T-cell (primary cell): Measurements from ENCODE around the gene ZNF700. TPM values are rescaled to one million over a fixed set of nuclear protein-coding genes. Genes with fewer than 3 reads are reported as not detected.
A peak's percentile ranks its signal among the peaks of the same experiment; 100 is the strongest.
"Not testable (repeated sequence)": the region's sequence is repeated elsewhere in the genome, so short reads cannot be mapped to it uniquely, and the experiment has no call there.

ENCODE experiments used
- ATAC-seq, 4 experiments: fragments of 200-7000 bp in 3 of 4; fragments of 150-1000 bp in 1 of 4; cut with Tn5 transposase; replicated peaks in 1 of 4; 1 replicate in 3 of 4; 2 replicates in 1 of 4; pipeline ENCODE4 v1.10.0; 2021; ENCODE audit warnings: moderate library complexity in 3 of 4, mild to moderate bottlenecking in 2 of 4, moderate number of reproducible peaks in 1 of 4
- CTCF ChIA-PET, 2 donors: fragments of 300-600 bp; sonication (Branson Sonifier 250); formaldehyde crosslinking; loops; one replicate each; lab custom pipeline; 2022; ENCODE audit warnings: antibody characterized with exemption in 2 of 2; lab: Charles Lee
- POLR2A ChIA-PET, 2 donors: fragments of 300-600 bp; sonication (Branson Sonifier 250); formaldehyde crosslinking; loops; one replicate each; lab custom pipeline; 2022; ENCODE audit warnings: antibody characterized with exemption in 2 of 2; lab: Charles Lee
- DNase-seq, 35 experiments: peaks; one replicate each; pipeline versions ENCODE4 v3.0.0 to v3.0.0-alpha.2; 2013 to 2023
- H3K27ac ChIP-seq: one replicate; pipeline ENCODE4 v1.5.1; 2013; ENCODE audit warnings: low read length
- H3K27me3 ChIP-seq, 2 experiments: replicated peaks in 1 of 2; 1 replicate in 1 of 2; 2 replicates in 1 of 2; pipeline versions ENCODE4 v1.6.1 to v1.7.0; 2013; ENCODE audit warnings: low read length in 1 of 2, mixed read lengths in 1 of 2; ENCODE audit not compliant: control insufficient read depth in 2 of 2, insufficient read depth in 2 of 2; ENCODE audit errors: extremely low read depth in 1 of 2
- H3K36me3 ChIP-seq, 2 donors: 1 replicate in 1 of 2; 2 replicates in 1 of 2; pipeline versions ENCODE4 v1.6.1 to v1.7.0; 2013; ENCODE audit warnings: low read length in 1 of 2; ENCODE audit not compliant: control insufficient read depth in 2 of 2, insufficient read depth in 1 of 2; ENCODE audit errors: extremely low read depth in 1 of 2
- H3K4me1 ChIP-seq, 2 experiments: 1 replicate in 1 of 2; 2 replicates in 1 of 2; pipeline versions ENCODE4 v1.6.1 to v1.7.0; 2013; ENCODE audit warnings: low read length in 2 of 2, mixed read lengths in 1 of 2; ENCODE audit not compliant: insufficient read depth in 2 of 2, control insufficient read depth in 1 of 2; ENCODE audit errors: extremely low read depth in 1 of 2
- H3K4me3 ChIP-seq, 2 donors: 1 replicate in 1 of 2; 2 replicates in 1 of 2; pipeline versions ENCODE4 v1.5.1 to v1.7.0; 2013; ENCODE audit warnings: mild to moderate bottlenecking in 2 of 2, low read length in 1 of 2, moderate library complexity in 1 of 2; ENCODE audit not compliant: control insufficient read depth in 1 of 2; ENCODE audit errors: extremely low read depth in 1 of 2
- H3K9me3 ChIP-seq: 2 replicates; pipeline ENCODE4 v1.7.0; 2013
- H3K27ac Mint-ChIP-seq, 2 donors: one replicate each; pipeline ENCODE4 v1.8.0; 2020 to 2021; ENCODE audit warnings: mild to moderate bottlenecking in 2 of 2, mixed read lengths in 2 of 2
- H3K27me3 Mint-ChIP-seq, 2 donors: one replicate each; pipeline ENCODE4 v1.8.0; 2021 to 2022; ENCODE audit warnings: mixed read lengths in 2 of 2
- H3K36me3 Mint-ChIP-seq: one replicate; pipeline ENCODE4 v1.8.0; 2021; ENCODE audit warnings: mixed read lengths
- H3K4me1 Mint-ChIP-seq, 3 donors: one replicate each; pipeline ENCODE4 v1.8.0; 2020 to 2022; ENCODE audit warnings: mixed read lengths in 3 of 3, mild to moderate bottlenecking in 1 of 3
- H3K4me3 Mint-ChIP-seq, 3 donors: one replicate each; pipeline ENCODE4 v1.8.0; 2020 to 2022; ENCODE audit warnings: mild to moderate bottlenecking in 3 of 3, mixed read lengths in 3 of 3, moderate library complexity in 3 of 3
- H3K9me3 Mint-ChIP-seq, 3 donors: one replicate each; pipeline ENCODE4 v1.8.0; 2020 to 2022; ENCODE audit warnings: mixed read lengths in 3 of 3
- WGBS: methylation state at CpG from one replicate; pipeline ENCODE4 v1.1.5; 2013; ENCODE audit warnings: missing lambda C conversion rate; ENCODE audit not compliant: insufficient coverage; 5-methylcytosine and 5-hydroxymethylcytosine counted together
- total RNA-seq, 35 experiments: library from RNA in 6 of 35; stranded (reverse) in 6 of 35; fragments of 120-200 nt in 1 of 35; gene quantifications; one replicate each; pipeline versions ENCODE4 v1.2.1 to v1.2.4 and lab custom pipeline; 2013 to 2026

ZNF700 gene
- total RNA-seq (10 to 100 TPM; 17.2 to 19.7 (median 18.4) TPM), total RNA-seq (lab: John Stamatoyannopoulos, UW) (8.3 to 44.6 (median 18.7) reads per million in 29 experiments)
- 24.7 TPM for total RNA-seq (2013)

DNA sequence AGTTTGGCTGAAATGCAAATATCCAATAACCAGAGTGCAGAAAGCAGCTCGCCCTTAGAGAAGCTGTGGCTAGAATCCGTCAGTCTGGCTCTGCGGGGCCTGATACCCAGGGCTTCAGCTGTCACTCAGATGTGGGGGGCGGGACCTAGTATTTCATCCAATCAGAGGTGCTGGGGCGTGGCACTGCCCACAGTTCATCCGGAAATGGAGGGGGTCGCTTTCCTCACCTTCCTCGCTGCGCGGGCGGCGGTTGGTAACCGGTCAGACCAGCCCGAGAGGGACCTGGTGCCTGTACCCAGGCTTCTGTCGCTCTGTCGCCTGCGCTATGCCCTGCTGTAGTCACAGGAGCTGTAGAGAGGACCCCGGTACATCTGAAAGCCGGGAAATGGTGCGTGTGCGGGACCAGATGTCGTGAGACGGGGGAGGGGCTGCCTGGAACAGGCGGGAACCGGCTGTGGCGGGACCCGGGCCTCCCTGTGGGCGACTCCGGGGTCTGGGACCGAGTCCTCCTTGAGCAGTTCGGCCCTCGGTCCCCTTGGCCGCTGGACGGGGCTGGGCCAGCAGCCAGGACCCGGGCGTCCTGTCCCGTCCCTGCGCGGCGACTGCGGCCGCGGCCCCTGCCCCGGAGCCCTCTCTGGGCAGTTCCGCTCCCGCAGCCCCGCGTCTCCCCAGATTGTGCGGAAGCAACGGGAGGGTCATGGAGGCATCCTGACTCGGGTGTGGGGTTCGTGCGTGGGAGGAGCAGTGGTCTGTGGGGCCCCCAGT lies at the start of gene ZNF700:
Gene ZNF700, plus strand, starts transcription at position 222 of the 765 bp plus-strand sequence. Its CDS starts 104 bp downstream, at position 326.
- ATAC-seq, result peak; percentile 89 to 94 (median 91)
- POLR2A ChIA-PET, result interaction anchor here in 1 of 2 donors (0.6 kb wide), 2 partner anchors 1240 to 1420 kb away, joined by 3 to 4 read pairs; no protein-coding TSS in a partner anchor
- Mint-ChIP-seq H3K4me1 (peaks cover 47 to 49% (median 48%) of the 10 kb centered on the region in 3 donors), H3K9me3 (no peaks in the 10 kb centered on the region), H3K36me3 (peaks cover 6% of the 10 kb centered on the region), H3K27ac (peak within 1 kb of the TSS; percentile 95 to 99), H3K27me3 (no peaks in the 10 kb centered on the region), H3K4me3 (peak within 1 kb of the TSS; percentile 98)
- Histone ChIP-seq H3K27me3 (no peaks in the 10 kb centered on the region), H3K4me3 (peak within 1 kb of the TSS; percentile 83 to 98), H3K27ac (peak within 1 kb of the TSS; percentile 94), H3K4me1 (peaks cover 11 to 34% of the 10 kb centered on the region in 2 experiments), H3K36me3 (peaks cover 0 to 6% of the 10 kb centered on the region in 2 donors), H3K9me3 (no peaks in the 10 kb centered on the region)
- DNase-seq, result peak; percentile 76 to 95 (median 90)
- CTCF ChIA-PET, result interaction anchor here (0.6 to 3.3 kb wide), 17 partner anchors 18 to 747 kb away, joined by 3 to 70 read pairs (median 8); partner anchors contain the start of genes ZNF136 (in 1 of the 2), ZNF20 (in 1 of the 2), ZNF491 (in 1 of the 2) and ZNF763 (in 1 of the 2)
- under 1% methylated on average over 43 of the region's 53 CpGs for WGBS

- POLR2A ChIA-PET, result not testable (repeated sequence)
Observed at GRCh38 chr19:11879687-11880266, 45.1 kb upstream of the ZNF700 start.

DNA sequence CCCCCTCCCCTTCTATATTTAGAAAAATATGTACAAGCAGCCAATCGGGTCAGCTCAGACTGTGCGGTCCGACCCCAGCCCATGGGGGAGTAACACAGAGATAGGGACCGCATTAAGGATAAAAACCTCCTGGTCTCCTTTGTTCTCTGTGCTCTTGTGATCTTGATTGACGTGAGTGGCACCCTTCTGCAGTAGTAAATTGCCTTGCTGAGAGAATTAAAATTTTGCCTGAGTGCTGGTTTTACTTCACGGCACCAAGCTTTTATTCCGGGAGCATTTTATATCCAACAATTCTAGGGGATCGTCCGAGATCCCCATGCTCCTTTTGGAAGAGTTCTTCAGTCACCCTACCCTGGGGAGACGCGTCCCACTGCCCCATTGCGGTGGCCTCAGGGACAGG lies 44.3 kb upstream of the ZNF700 start:
- ATAC-seq (no peak), DNase-seq (no peak)
- ChIA-PET CTCF (interaction anchor here (0.6 to 3.4 kb wide), 4 partner anchors 44 to 1451 kb away, joined by 3 to 8 read pairs (median 4); partner anchors contain the start of genes ZNF491 (in 1 of the 2) and ZNF700 (in 1 of the 2)), POLR2A (no interaction called here)
- H3K9me3 Mint-ChIP-seq, result no peaks in the 10 kb centered on the region
- WGBS, result 92% methylated on average over 11 of the region's 12 CpGs
- Histone ChIP-seq H3K27me3 (peaks cover 0 to 3% of the 10 kb centered on the region in 2 experiments), H3K27ac (no peak overlapping the region), H3K4me3 (no peak overlapping the region), H3K9me3 (no peaks in the 10 kb centered on the region), H3K4me1 (peaks cover 0 to 5% of the 10 kb centered on the region in 2 experiments), H3K36me3 (no peaks in the 10 kb centered on the region)
- H3K4me1 Mint-ChIP-seq, result peaks cover 2 to 10% (median 2%) of the 10 kb centered on the region in 3 donors
- H3K36me3 Mint-ChIP-seq, result no peaks in the 10 kb centered on the region
- no peak overlapping the region for H3K4me3 Mint-ChIP-seq
- H3K27ac Mint-ChIP-seq, result no peak overlapping the region
- H3K27me3 Mint-ChIP-seq, result no peaks in the 10 kb centered on the region

More at GRCh38 chr19:11879687-11880266, 45.1 kb upstream of the ZNF700 start:
- not testable (repeated sequence) for H3K9me3 Mint-ChIP-seq, H3K27ac Mint-ChIP-seq, H3K36me3 Mint-ChIP-seq, H3K27me3 ChIP-seq, H3K4me1 Mint-ChIP-seq, H3K27me3 Mint-ChIP-seq, H3K4me3 ChIP-seq, H3K27ac ChIP-seq, H3K36me3 ChIP-seq, H3K4me3 Mint-ChIP-seq, H3K9me3 ChIP-seq, H3K4me1 ChIP-seq
- WGBS, result 66% methylated on average over 9 of the region's 16 CpGs
- ATAC-seq (peak in 2 of 4 experiments; percentile 44 to 47), DNase-seq (peak in 22 of 35 experiments; percentile 6 to 47 (median 15))
- CTCF ChIA-PET, result interaction anchor here (0.6 to 3.4 kb wide), 3 partner anchors 82 to 926 kb away, joined by 3 to 8 read pairs (median 7); partner anchors contain the start of gene ZNF491 (in 1 of the 2)

DNA sequence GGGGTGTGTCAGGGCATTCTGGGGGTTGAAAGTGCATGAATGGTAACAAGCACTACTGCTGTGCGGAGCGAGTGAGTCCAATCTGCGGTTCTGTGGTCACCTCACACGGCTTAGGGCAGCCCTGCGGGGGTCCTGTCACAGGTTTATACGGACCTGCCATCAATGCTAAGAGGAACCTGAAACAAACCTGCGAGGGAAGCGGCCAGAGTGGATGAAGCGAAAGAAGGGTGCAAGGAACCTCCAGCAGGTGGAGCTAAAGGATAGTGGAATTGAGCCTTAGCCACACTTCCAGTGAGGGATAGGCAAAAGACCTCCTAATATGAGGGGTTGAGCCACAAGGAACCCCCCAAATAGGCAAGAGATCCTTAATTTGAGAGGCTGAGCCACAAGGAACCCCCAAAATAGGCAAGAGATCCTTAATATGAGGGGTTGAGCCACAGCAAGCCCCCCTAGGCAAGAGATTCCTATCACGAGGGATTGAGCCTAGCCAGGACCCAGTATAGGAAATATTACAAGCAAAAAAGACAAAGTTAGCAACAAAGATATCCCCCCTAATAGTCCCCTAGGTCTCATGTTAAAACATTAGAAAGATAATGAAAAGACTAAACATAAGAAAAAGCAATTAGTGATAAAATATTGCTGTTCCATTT lies 43.6 kb upstream of the ZNF700 start:
- 9% methylated on average over 8 of the region's 10 CpGs for WGBS
- Mint-ChIP-seq H3K36me3 (no peaks in the 10 kb centered on the region), H3K9me3 (peaks cover 0 to 2% (median under 1%) of the 10 kb centered on the region in 3 donors), H3K4me1 (peaks cover 2 to 10% (median 2%) of the 10 kb centered on the region in 3 donors), H3K27me3 (no peaks in the 10 kb centered on the region), H3K4me3 (no peak overlapping the region), H3K27ac (no peak overlapping the region)
- Histone ChIP-seq H3K27me3 (peaks cover 0 to 3% of the 10 kb centered on the region in 2 experiments), H3K4me1 (peaks cover 0 to 5% of the 10 kb centered on the region in 2 experiments), H3K9me3 (no peaks in the 10 kb centered on the region), H3K36me3 (no peaks in the 10 kb centered on the region), H3K27ac (no peak overlapping the region), H3K4me3 (no peak overlapping the region)
- ChIA-PET CTCF (interaction anchor here in 1 of 2 donors (0.6 to 3.4 kb wide), 3 partner anchors 43 to 259 kb away, joined by 3 to 8 read pairs (median 5); partner anchors contain the start of genes ZNF20 and ZNF700), POLR2A (no interaction called here)
- ATAC-seq (peak; percentile 54 to 82 (median 77)), DNase-seq (peak; percentile 3 to 82 (median 49))

DNA sequence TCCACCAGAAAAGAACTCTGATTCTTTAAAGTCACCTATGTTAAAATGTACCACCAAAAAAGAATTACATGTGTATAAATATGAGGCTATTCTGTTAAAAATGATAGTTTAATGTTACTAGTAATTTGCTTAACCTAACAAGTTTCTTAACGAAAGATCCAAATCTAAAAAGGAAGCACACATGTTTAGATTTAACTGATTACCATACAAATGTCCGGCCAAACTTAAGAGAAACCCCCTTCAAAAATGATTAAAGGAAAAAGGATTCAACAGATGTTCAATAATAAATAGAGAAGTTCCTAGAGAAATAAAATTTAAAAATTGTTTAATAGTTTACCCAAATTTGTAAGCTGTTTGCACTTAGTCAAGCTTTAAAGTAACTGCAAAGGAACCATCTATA lies 42.3 kb upstream of the ZNF700 start:
- DNase-seq (no peak), ATAC-seq (no peak)
- CTCF ChIA-PET, result interaction anchor here (0.6 to 3.4 kb wide), 6 partner anchors 39 to 261 kb away, joined by 3 to 9 read pairs (median 6); partner anchors contain the start of gene ZNF700 (in 1 of the 2)
- Mint-ChIP-seq H3K36me3 (no peaks in the 10 kb centered on the region), H3K4me3 (no peak overlapping the region), H3K27ac (no peak overlapping the region), H3K4me1 (peaks cover 6 to 14% (median 7%) of the 10 kb centered on the region in 3 donors), H3K9me3 (peaks cover 0 to 5% (median 3%) of the 10 kb centered on the region in 3 donors), H3K27me3 (no peaks in the 10 kb centered on the region)
- no peak overlapping the region for H3K27ac ChIP-seq
- peaks cover 0 to 3% of the 10 kb centered on the region in 2 experiments for H3K27me3 ChIP-seq
- H3K9me3 ChIP-seq, result no peaks in the 10 kb centered on the region
- POLR2A ChIA-PET, result no interaction called here
- peaks cover 0 to 11% of the 10 kb centered on the region in 2 experiments for H3K4me1 ChIP-seq
- no peak overlapping the region for H3K4me3 ChIP-seq
- WGBS, result no CpG with 5 or more reads among the region's 2 CpGs
- H3K36me3 ChIP-seq, result no peaks in the 10 kb centered on the region
